GM23248 (cell line): ENCODE results near the gene KLF1. TPM values are rescaled to one million over a fixed set of nuclear protein-coding genes. Genes with fewer than 3 reads are reported as not detected.

Source experiments
- DNase-seq: peaks from one replicate; pipeline ENCODE4 v3.0.0-alpha.2; 2015
- H2AFZ ChIP-seq: fragments of 200-600 bp; sonication (generic); 2 replicates; pipeline ENCODE4 v1.6.1; 2016; ENCODE audit warnings: antibody characterized with exemption
- H3F3A ChIP-seq: fragments of 200-600 bp; sonication (generic); 2 replicates; pipeline ENCODE4 v1.6.1; 2016; ENCODE audit warnings: mild to moderate bottlenecking, antibody characterized with exemption, mixed run types; ENCODE audit not compliant: insufficient read depth
- H3K27ac ChIP-seq: fragments of 200-600 bp; sonication (generic); 2 replicates; pipeline ENCODE4 v1.5.1; 2016; ENCODE audit warnings: mild to moderate bottlenecking
- H3K27me3 ChIP-seq: fragments of 200-600 bp; sonication (generic); replicated peaks from 2 replicates; pipeline ENCODE4 v1.6.1; 2016; ENCODE audit warnings: mild to moderate bottlenecking; ENCODE audit not compliant: insufficient read depth
- H3K36me3 ChIP-seq: fragments of 200-600 bp; sonication (generic); 2 replicates; pipeline ENCODE4 v1.6.1; 2016; ENCODE audit warnings: low read depth, mild to moderate bottlenecking
- H3K4me1 ChIP-seq: fragments of 200-600 bp; sonication (generic); 2 replicates; pipeline ENCODE4 v1.6.1; 2016; ENCODE audit warnings: mild to moderate bottlenecking; ENCODE audit not compliant: insufficient read depth
- H3K4me2 ChIP-seq: fragments of 200-600 bp; sonication (generic); one replicate; pipeline ENCODE4 v1.6.1; 2016; ENCODE audit warnings: mild to moderate bottlenecking; ENCODE audit not compliant: unreplicated experiment
- H3K4me3 ChIP-seq: fragments of 200-600 bp; sonication (generic); 2 replicates; pipeline ENCODE4 v1.5.1; 2016; ENCODE audit warnings: mild to moderate bottlenecking
- H3K79me2 ChIP-seq: fragments of 200-600 bp; sonication (generic); 2 replicates; pipeline ENCODE4 v1.6.1; 2016; ENCODE audit warnings: mild to moderate bottlenecking; ENCODE audit not compliant: insufficient read depth
- H3K9ac ChIP-seq: fragments of 200-600 bp; sonication (generic); 2 replicates; pipeline ENCODE4 v1.6.1; 2016; ENCODE audit warnings: mild to moderate bottlenecking
- H3K9me2 ChIP-seq: fragments of 200-600 bp; sonication (generic); 2 replicates; pipeline ENCODE4 v1.6.1; 2016; ENCODE audit warnings: mixed run types, mild to moderate bottlenecking, moderate library complexity; ENCODE audit not compliant: insufficient read depth
- H3K9me3 ChIP-seq: fragments of 200-600 bp; sonication (generic); one replicate; pipeline ENCODE4 v1.6.1; 2017; ENCODE audit warnings: low read depth
- H4K20me1 ChIP-seq: fragments of 200-600 bp; sonication (generic); 2 replicates; pipeline ENCODE4 v1.6.0; 2016; ENCODE audit not compliant: insufficient read depth
- EZH2 ChIP-seq: fragments of 200-600 bp; sonication (generic); IDR thresholded peaks from 2 replicates; pipeline ENCODE4 v1.6.1; 2018; ENCODE audit warnings: antibody characterized with exemption, mild to moderate bottlenecking; ENCODE audit not compliant: insufficient read depth, poor library complexity, severe bottlenecking
- EZH2phosphoT487 ChIP-seq: fragments of 200-600 bp; sonication (generic); IDR thresholded peaks from 2 replicates; pipeline ENCODE4 v1.6.1; 2018; ENCODE audit warnings: antibody characterized with exemption, moderate library complexity, mild to moderate bottlenecking, low read depth; ENCODE audit not compliant: insufficient read depth
- WGBS, 2 experiments: methylation state at CpG; one replicate each; pipeline ENCODE4 v1.1.6; 2015 to 2017; ENCODE audit warnings: low lambda C conversion rate in 2 of 2, low coverage in 1 of 2; ENCODE audit errors: missing lambda C conversion rate in 2 of 2; 5-methylcytosine and 5-hydroxymethylcytosine counted together
- in situ Hi-C: fragments of 300-500 bp; cut with MboI; formaldehyde crosslinking; loops from 2 replicates; pipeline ENCODE4 v1.15.0; 2020
- polyA plus RNA-seq: library from polyadenylated mRNA; unstranded; fragments of >200 nt; fragmentation: Nextera tagmentation; extraction: Ambion mirVana; gene quantifications from 2 replicates; pipeline ENCODE4 v1.2.1, GENCODE V29; 2016
- total RNA-seq: library from RNA; depleted of rRNA; stranded (reverse); fragments of >200 nt; shearing (Covaris generic); gene quantifications from 2 replicates; pipeline ENCODE4 v1.2.3, GENCODE V29; 2014

KLF1 gene
- total and polyA plus RNA-seq, 2 experiments from 2014 or later: 0.11 TPM; not detected in 1

GRCh38 chr19:12888006-12888603 is 1.1 kb upstream of the KLF1 start:
- H3K9me3 ChIP-seq: no peaks in the 10 kb centered on the region
- H3K4me1 ChIP-seq: peaks cover 3% of the 10 kb centered on the region; the same call in 1 of the 2 replicates
- 42 to 45% methylated on average over 5 of the region's 5 CpGs for WGBS, 2 experiments
- no peak overlapping the region for H3K4me3 ChIP-seq
- in situ Hi-C loops: no loop called here
- H3F3A ChIP-seq: no peaks in the 10 kb centered on the region
- no peaks in the 10 kb centered on the region for H4K20me1 ChIP-seq
- TF ChIP-seq EZH2phosphoT487: no peak
- no peak for TF ChIP-seq EZH2
- DNase-seq: no peak
- no peaks in the 10 kb centered on the region for H3K9me2 ChIP-seq
- no peaks in the 10 kb centered on the region; the same call in 1 of the 2 replicates for H3K27me3 ChIP-seq
- no peaks in the 10 kb centered on the region for H3K36me3 ChIP-seq
- no peak overlapping the region for H3K9ac ChIP-seq
- no peak overlapping the region for H3K27ac ChIP-seq
- H3K4me2 ChIP-seq: no peak overlapping the region
- H2AFZ ChIP-seq: no peak overlapping the region
- H3K79me2 ChIP-seq: peaks cover 11% of the 10 kb centered on the region; the same call in 1 of the 2 replicates

GRCh38 chr19:12886651-12886968 is 391 bp downstream of the KLF1 start:
- in situ Hi-C loops: no loop called here
- TF ChIP-seq EZH2phosphoT487 (no peak), EZH2 (no peak)

GRCh38 chr19:12885749-12886650 is 1.0 kb downstream of the KLF1 start:
- 4 to 7% methylated on average over 46 to 50 of the region's 53 CpGs for WGBS, 2 experiments
- no peak for TF ChIP-seq EZH2phosphoT487
- no peak for TF ChIP-seq EZH2
- Histone ChIP-seq H3F3A (no peaks in the 10 kb centered on the region), H3K36me3 (no peaks in the 10 kb centered on the region), H3K9me3 (no peaks in the 10 kb centered on the region), H3K4me1 (no peaks in the 10 kb centered on the region), H3K9me2 (no peaks in the 10 kb centered on the region), H3K9ac (no peak overlapping the region), H3K27ac (no peak overlapping the region), H3K79me2 (no peaks in the 10 kb centered on the region), H4K20me1 (no peaks in the 10 kb centered on the region), H2AFZ (peak overlapping the region; percentile 77), H3K4me3 (peak overlapping the region; percentile 64), H3K27me3 (no peaks in the 10 kb centered on the region; the same call in 1 of the 2 replicates), H3K4me2 (peak overlapping the region; percentile 79)
- DNase-seq: no peak
- in situ Hi-C loops: no loop called here

More at GRCh38 chr19:12886651-12886968, 391 bp downstream of the KLF1 start:
- Histone ChIP-seq H3K27ac (no peak overlapping the region), H3F3A (no peaks in the 10 kb centered on the region), H3K9me3 (no peaks in the 10 kb centered on the region), H3K4me1 (no peaks in the 10 kb centered on the region), H3K36me3 (no peaks in the 10 kb centered on the region), H3K9me2 (no peaks in the 10 kb centered on the region), H3K4me3 (no peak overlapping the region), H3K4me2 (no peak overlapping the region), H2AFZ (no peak overlapping the region), H3K79me2 (peaks cover 4% of the 10 kb centered on the region; the same call in 1 of the 2 replicates), H3K27me3 (no peaks in the 10 kb centered on the region; the same call in 1 of the 2 replicates), H3K9ac (no peak overlapping the region), H4K20me1 (no peaks in the 10 kb centered on the region)
- 71 to 76% methylated on average over 5 of the region's 5 CpGs for WGBS, 2 experiments
- no peak for DNase-seq

- Histone ChIP-seq H3K79me2 (no peaks in the 10 kb centered on the region), H3K9me2 (no peaks in the 10 kb centered on the region), H3K4me3 (peak overlapping the region; percentile 64), H2AFZ (peak overlapping the region; percentile 77), H3K27me3 (no peaks in the 10 kb centered on the region; the same call in 1 of the 2 replicates), H3K27ac (no peak overlapping the region), H3K9ac (no peak overlapping the region), H3K9me3 (no peaks in the 10 kb centered on the region), H3F3A (no peaks in the 10 kb centered on the region), H3K36me3 (no peaks in the 10 kb centered on the region), H3K4me1 (no peaks in the 10 kb centered on the region), H3K4me2 (peak overlapping the region; percentile 79), H4K20me1 (no peaks in the 10 kb centered on the region)
- 6 to 11% methylated on average over 62 to 65 of the region's 73 CpGs for WGBS, 2 experiments
- DNase-seq: peak; percentile 75
- in situ Hi-C loops: no loop called here
- TF ChIP-seq EZH2phosphoT487: no peak
- no peak for TF ChIP-seq EZH2
Observed at GRCh38 chr19:12884926-12885748, 1.9 kb downstream of the KLF1 start.
